Natural killer cell treated with Interleukin-12 subunit alpha and Interleukin-12 subunit beta and Interleukin-15 and Interleukin-18, amount 100 ng/mL, for 72 hours (primary cell): ENCODE results near the gene MIOS. TPM values are rescaled to one million over a fixed set of nuclear protein-coding genes. Genes with fewer than 3 reads are reported as not detected.

Experiments used
- ATAC-seq, 2 donors: fragments of 150-1000 bp; cut with Tn5 transposase in 1 of 2; sonication (Bioruptor Pico), chemical (Tn5 transposase) in 1 of 2; 2 replicates each; pipeline ENCODE4 v1.10.0; 2021
- DNase-seq: peaks from one replicate; pipeline ENCODE4 v3.0.0; 2022; ENCODE audit warnings: low spot score
- H3K27ac Mint-ChIP-seq, 2 donors: 1 replicate in 1 of 2; 2 replicates in 1 of 2; pipeline ENCODE4 v1.8.0; 2022; ENCODE audit warnings: mixed read lengths in 2 of 2, mild to moderate bottlenecking in 1 of 2, moderate library complexity in 1 of 2
- H3K27me3 Mint-ChIP-seq, 2 donors: 1 replicate in 1 of 2; 2 replicates in 1 of 2; pipeline ENCODE4 v1.8.0; 2022; ENCODE audit warnings: mixed read lengths in 2 of 2
- H3K36me3 Mint-ChIP-seq: one replicate; pipeline ENCODE4 v1.8.0; 2022; ENCODE audit warnings: mixed read lengths
- H3K4me1 Mint-ChIP-seq, 2 donors: 1 replicate in 1 of 2; 2 replicates in 1 of 2; pipeline ENCODE4 v1.8.0; 2022; ENCODE audit warnings: low read depth in 2 of 2, mixed read lengths in 2 of 2, mild to moderate bottlenecking in 1 of 2
- H3K4me3 Mint-ChIP-seq: one replicate; pipeline ENCODE4 v1.8.0; 2022; ENCODE audit warnings: mixed read lengths
- H3K9me3 Mint-ChIP-seq: 2 replicates; pipeline ENCODE4 v1.8.0; 2022; ENCODE audit warnings: mixed read lengths
- total RNA-seq, 2 donors: library from RNA; stranded (reverse); gene quantifications; one replicate each; pipeline ENCODE4 v1.2.3, GENCODE V29; 2022

Gene MIOS
- 10 to 100 TPM; 22.0 to 33.8 TPM for total RNA-seq

DNA sequence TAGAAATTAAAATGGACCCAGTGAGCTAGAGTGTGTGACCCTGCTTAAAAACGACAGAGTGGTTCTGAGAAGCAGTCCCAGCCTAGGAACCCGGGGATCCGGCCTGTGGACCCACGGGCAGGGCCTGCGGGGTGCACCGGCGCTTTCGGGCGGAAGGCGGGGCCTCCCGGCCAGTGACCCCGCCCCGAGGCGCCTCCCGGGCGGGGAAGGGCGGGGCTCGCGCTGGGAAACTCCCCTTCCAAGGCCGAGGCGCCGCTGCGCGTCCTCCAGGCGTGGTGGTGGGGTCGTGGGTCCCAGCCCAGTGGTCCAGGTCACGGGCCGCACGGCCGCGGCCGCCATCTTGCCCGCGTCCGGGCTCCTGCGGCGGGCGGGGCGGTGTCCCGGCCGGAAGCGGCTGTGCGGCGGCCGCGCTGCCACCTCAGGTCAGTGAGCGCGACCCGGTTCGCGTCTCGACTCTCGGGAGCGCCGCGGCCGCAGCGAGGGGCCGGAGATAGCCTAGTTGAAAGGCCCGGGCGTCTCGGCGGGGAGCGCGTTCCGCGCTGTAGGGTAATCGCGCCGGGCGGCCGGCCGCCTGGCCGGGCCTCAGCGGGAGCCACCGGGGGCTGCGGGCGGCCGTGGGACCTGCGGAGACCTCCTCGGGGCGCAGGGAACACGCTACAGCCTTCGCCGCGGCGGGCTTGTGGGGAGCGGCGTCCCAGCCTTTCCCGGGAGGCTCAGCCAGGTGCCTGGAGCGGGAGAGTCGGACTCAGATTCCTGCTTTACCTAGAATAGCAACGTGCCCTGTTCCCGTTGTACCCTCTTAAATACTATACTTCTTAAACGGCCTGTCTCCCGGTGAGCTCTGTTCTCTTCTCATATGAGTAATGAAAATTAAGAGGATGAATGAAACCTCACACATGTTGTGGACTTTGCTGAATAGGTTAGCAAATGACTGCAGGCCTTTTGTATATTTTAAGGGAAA is at the start of gene MIOS:
Gene MIOS, plus strand, starts transcription at position 234 of the 961 bp plus-strand sequence. CDS start 5,592 bp downstream, outside the sequence.
- H3K27me3 Mint-ChIP-seq: no peaks in the 10 kb centered on the region
- H3K9me3 Mint-ChIP-seq: no peaks in the 10 kb centered on the region
- peak within 1 kb of the TSS; percentile 75 for H3K27ac Mint-ChIP-seq
- DNase-seq (peak; percentile 90), ATAC-seq (peak; percentile 94 to 95)
- peaks cover 27 to 34% of the 10 kb centered on the region in 2 donors for H3K4me1 Mint-ChIP-seq
- H3K36me3 Mint-ChIP-seq: peaks cover 11% of the 10 kb centered on the region
- peak within 1 kb of the TSS; percentile 88 for H3K4me3 Mint-ChIP-seq

DNA sequence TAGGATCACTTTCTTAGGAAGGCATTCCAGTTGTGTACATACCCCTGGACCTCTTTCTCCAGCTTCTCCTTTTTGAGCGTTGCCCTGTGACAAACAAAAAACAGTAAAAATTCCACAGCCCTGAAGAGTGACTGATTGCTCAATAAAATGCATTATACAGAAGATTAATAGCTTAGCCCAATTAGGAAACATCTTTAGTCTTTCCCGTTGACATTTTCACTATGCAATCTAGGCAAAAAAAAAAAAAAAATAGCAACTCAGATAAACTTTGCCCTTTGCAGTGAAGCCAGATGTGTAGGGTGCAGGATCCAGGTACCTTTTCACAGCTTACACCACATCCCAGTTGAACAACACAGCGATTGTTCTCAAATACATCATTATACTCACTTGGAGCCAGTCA is 48.9 kb upstream of the MIOS start:
- DNase-seq (no peak), ATAC-seq (no peak)
- Mint-ChIP-seq H3K36me3 (no peaks in the 10 kb centered on the region), H3K27me3 (peaks cover 4% of the 10 kb centered on the region in 2 donors), H3K27ac (no peak overlapping the region), H3K9me3 (no peaks in the 10 kb centered on the region), H3K4me1 (no peaks in the 10 kb centered on the region), H3K4me3 (no peak overlapping the region)

DNA sequence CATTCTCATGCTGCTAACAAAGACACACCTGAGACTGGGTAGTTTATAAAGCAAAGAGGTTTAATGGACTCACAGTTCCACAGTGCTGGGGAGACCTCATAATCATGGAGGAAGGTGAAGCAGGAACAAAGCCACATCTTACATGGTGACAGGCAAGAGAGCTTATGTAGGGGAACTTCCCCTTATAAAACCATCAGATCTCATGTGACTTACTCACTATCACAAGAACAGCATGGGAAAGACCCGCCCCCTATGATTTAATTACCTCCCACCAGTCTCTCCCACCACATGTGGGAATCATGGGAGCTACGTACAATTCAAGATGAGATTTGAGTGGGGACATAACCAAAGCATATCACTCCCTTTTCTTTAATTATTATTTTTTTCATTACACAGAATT is 47.6 kb upstream of the MIOS start:
- H3K4me3 Mint-ChIP-seq: no peak overlapping the region
- H3K4me1 Mint-ChIP-seq: no peaks in the 10 kb centered on the region
- DNase-seq: no peak
- ATAC-seq: no peak
- peaks cover 4% of the 10 kb centered on the region in 2 donors for H3K27me3 Mint-ChIP-seq
- no peak overlapping the region for H3K27ac Mint-ChIP-seq
- H3K9me3 Mint-ChIP-seq: no peaks in the 10 kb centered on the region
- no peaks in the 10 kb centered on the region for H3K36me3 Mint-ChIP-seq

DNA sequence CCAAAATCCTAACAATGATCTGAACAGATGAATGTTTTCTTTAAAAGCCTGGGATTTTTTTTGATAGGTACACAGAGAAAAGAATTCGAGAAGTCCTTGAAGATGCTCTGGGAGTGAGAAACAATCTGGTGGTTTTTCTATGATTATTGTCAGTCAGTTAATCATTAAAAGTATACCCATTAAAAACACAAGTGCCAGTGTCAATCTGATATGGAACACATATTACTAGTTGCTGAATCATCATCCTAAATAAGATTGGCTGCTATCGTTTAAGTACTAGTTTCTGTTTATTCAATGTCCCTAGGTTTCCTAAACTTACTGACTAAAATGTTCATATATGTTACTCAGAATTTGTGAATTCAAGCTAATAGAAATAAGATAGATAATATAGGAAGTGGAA is 47.2 kb upstream of the MIOS start:
- Mint-ChIP-seq H3K9me3 (no peaks in the 10 kb centered on the region), H3K27me3 (peaks cover 3 to 4% of the 10 kb centered on the region in 2 donors), H3K27ac (no peak overlapping the region), H3K4me1 (no peaks in the 10 kb centered on the region), H3K36me3 (no peaks in the 10 kb centered on the region), H3K4me3 (no peak overlapping the region)
- no peak for ATAC-seq
- no peak for DNase-seq

DNA sequence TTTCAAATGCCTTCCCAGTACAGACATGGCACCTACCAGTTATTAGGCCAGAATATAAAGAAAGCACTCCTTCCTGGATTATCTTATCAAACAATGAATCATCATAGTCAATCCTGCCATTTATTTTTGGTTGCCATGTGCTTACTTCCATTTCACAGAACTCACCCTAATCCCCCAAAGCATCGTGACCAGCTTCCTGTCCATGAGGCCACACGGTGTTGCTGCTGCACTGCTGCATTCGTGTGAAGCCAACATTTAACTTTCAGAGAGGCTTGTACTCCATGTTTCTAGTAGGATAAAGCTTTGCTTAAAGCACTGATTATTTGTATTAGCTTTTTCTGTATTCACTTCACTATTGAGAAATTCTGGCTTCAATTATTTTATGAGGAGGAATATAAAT is 45.4 kb upstream of the MIOS start:
- Mint-ChIP-seq H3K27me3 (peaks cover 3 to 4% of the 10 kb centered on the region in 2 donors), H3K27ac (no peak overlapping the region), H3K9me3 (no peaks in the 10 kb centered on the region), H3K4me3 (no peak overlapping the region), H3K36me3 (no peaks in the 10 kb centered on the region), H3K4me1 (no peaks in the 10 kb centered on the region)
- ATAC-seq: no peak
- no peak for DNase-seq

DNA sequence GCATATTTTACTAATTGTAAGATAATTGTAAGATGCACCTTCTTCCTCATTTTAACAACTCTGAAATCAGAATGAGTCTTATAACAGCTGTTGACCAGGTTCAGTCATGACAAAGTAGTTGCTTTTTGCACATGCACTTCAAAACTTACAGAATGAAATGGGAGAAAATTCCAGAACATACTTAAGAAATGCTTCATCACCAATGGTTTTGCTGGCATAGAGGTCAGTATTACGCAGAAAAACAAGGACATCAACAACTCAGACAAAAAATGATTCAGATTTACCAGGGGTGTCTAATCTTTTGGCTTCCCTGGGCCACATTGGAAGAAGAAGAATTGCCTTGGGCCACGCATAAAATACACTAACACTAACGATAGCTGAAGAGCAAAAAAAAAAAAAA is 44.3 kb upstream of the MIOS start:
- H3K9me3 Mint-ChIP-seq: no peaks in the 10 kb centered on the region

DNA sequence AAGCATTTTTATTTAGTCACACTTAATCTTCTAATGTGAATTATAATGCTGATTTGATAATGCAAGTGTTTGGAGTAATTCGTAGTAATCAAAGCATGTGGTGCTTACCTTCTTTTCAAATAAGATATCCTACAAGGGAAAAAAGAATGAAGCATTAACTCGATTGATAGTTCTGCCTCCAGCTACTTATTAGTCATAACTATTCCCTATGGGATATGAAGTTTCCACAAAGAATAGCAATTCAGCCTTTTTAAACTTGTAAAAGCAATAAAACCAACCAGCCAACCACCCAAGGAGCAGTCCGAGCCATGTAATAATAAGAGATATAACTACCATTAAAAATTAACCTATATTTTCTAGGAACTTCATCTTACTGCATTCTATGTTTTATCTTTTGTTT is 42.6 kb upstream of the MIOS start:
- no peak for DNase-seq
- H3K36me3 Mint-ChIP-seq: no peaks in the 10 kb centered on the region
- H3K27me3 Mint-ChIP-seq: peaks cover 3 to 11% of the 10 kb centered on the region in 2 donors
- H3K4me1 Mint-ChIP-seq: no peaks in the 10 kb centered on the region
- no peak overlapping the region for H3K27ac Mint-ChIP-seq
- H3K4me3 Mint-ChIP-seq: no peak overlapping the region
- H3K9me3 Mint-ChIP-seq: no peaks in the 10 kb centered on the region
- no peak for ATAC-seq

More for the DNA sequence above, 44.3 kb upstream of the MIOS start:
- no peak overlapping the region for H3K27ac Mint-ChIP-seq
- H3K27me3 Mint-ChIP-seq: peaks cover 3 to 10% of the 10 kb centered on the region in 2 donors
- H3K4me1 Mint-ChIP-seq: no peaks in the 10 kb centered on the region
- H3K4me3 Mint-ChIP-seq: no peak overlapping the region
- H3K36me3 Mint-ChIP-seq: no peaks in the 10 kb centered on the region
- ATAC-seq (no peak), DNase-seq (no peak)

DNA sequence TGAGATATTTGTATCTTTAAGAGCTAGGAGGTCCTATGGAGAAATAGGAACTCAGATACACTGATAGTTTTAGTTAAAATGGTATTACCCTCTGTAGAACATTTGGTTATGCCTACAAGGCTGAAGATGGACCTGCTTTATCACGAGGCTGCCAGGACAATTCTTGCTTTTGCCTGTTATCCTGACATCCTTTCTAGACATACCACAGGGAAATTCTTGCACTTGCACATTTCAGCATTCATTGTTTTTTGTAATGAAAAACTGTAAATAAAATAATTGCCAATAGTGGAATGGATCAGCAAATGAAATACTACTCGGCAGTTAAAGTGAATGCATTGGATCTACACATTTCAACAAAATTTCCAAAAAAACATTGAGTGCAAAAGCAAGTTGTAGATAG is 40.7 kb upstream of the MIOS start:
- H3K36me3 Mint-ChIP-seq: no peaks in the 10 kb centered on the region
- H3K4me1 Mint-ChIP-seq: no peaks in the 10 kb centered on the region
- H3K27me3 Mint-ChIP-seq: peaks cover 3 to 11% of the 10 kb centered on the region in 2 donors
- H3K4me3 Mint-ChIP-seq: no peak overlapping the region
- no peak overlapping the region for H3K27ac Mint-ChIP-seq
- DNase-seq: no peak
- H3K9me3 Mint-ChIP-seq: no peaks in the 10 kb centered on the region
- no peak for ATAC-seq

DNA sequence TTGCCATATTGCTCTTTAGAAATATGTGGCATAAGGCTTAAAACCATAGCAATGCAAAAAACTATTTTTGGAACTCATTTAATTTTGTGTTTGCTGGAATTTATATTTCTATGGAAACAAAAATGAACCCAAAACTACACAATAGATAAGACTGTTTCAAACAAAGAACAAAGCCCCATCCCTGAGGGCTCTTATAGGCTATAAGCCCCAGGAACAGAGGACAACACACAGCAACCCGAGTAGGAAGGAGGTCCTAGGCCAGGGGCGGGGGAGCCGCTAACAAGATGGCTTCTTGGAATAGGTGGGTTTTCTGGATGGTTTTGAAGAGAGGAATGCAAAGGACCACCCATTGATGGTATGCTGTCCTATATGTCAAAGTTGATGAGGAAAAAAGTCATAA is 39.6 kb upstream of the MIOS start:
- ATAC-seq (no peak), DNase-seq (no peak)
- Mint-ChIP-seq H3K4me1 (no peaks in the 10 kb centered on the region), H3K36me3 (no peaks in the 10 kb centered on the region), H3K27ac (no peak overlapping the region), H3K9me3 (no peaks in the 10 kb centered on the region), H3K4me3 (no peak overlapping the region), H3K27me3 (peaks cover 4 to 11% of the 10 kb centered on the region in 2 donors)

DNA sequence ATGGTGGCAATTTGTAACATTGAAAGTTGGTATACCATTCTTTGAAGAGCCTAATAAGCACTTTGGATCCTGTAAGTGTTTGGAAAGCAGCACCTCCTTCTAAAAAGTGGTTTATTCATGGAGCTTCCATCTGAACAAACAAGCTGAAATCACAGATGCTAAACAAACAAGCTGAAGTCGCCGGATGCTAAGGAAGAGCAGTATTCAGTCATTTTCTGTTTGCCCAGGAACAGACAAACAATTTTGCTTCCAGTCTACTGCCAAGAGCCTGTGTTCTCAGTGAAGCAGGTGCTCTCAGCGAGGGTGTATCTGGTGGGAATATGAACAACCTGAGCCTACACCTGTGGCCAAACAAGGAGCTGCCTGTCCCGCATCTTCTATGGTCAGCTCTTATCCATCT is 37.4 kb upstream of the MIOS start:
- Mint-ChIP-seq H3K4me3 (no peak overlapping the region), H3K4me1 (no peaks in the 10 kb centered on the region), H3K36me3 (no peaks in the 10 kb centered on the region), H3K27me3 (peaks cover 7 to 17% of the 10 kb centered on the region in 2 donors), H3K9me3 (no peaks in the 10 kb centered on the region), H3K27ac (no peak overlapping the region)
- DNase-seq (no peak), ATAC-seq (no peak)

DNA sequence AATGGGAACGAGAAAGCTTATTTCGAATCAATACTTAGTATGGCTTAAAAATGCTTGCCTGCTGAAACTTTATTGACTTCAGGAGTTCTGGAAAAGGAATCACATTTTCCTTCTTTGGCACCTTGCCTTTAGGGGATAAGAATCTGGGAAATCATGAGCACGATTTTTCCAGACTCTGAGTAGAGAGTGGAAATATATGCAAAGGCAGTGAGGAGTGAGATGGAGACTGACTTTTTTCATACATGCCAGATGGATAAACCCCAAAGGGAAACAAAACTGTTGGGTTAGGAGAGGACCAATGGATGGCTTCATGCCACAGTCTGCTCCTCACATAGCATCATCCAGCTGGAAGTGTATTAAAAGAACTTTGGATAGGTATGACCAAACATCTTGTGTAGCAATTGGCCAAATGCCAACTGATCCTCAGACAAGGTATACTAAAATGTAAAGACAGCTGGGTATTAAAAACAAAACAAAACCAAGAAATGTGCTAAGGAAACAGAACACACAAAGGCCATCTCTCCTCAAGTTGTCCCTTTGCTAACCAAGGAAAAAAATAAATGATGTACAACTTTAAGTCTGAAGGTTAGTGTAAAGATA is 32.8 kb upstream of the MIOS start:
- Mint-ChIP-seq H3K27ac (no peak overlapping the region), H3K4me1 (no peaks in the 10 kb centered on the region), H3K27me3 (peaks cover 6 to 13% of the 10 kb centered on the region in 2 donors), H3K9me3 (no peaks in the 10 kb centered on the region), H3K4me3 (no peak overlapping the region), H3K36me3 (no peaks in the 10 kb centered on the region)
- no peak for ATAC-seq
- DNase-seq: no peak

DNA sequence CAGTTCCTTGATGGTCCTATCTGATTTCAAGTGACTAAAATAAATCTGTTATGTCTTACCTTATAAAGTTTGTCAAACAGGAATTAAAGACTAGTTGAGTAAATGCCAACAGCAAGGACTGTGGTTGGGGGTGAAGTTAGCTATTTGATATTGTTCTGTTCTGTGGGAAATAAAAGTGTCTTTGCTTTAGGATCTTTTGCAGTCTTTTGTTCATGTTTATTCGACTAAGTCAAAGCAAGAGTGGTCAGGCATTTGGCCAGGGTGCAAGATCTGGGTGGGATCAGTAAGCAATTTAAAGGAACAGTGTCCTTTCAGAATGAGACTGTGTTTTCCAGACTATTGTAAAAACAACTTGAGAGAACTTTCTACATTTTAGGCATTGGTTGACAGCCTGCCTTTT is 31.0 kb upstream of the MIOS start, which contains the start of gene COL28A1:
Gene COL28A1, minus strand, starts transcription at position 183 of the 400 bp plus-strand sequence. CDS start 2,998 bp downstream, outside the sequence.
- no peak within 1 kb of the TSS for H3K27ac Mint-ChIP-seq
- no peaks in the 10 kb centered on the region for H3K36me3 Mint-ChIP-seq
- no peaks in the 10 kb centered on the region for H3K9me3 Mint-ChIP-seq
- no peak within 1 kb of the TSS for H3K4me3 Mint-ChIP-seq
- DNase-seq (no peak), ATAC-seq (no peak)
- H3K27me3 Mint-ChIP-seq: peaks cover 6 to 13% of the 10 kb centered on the region in 2 donors
- no peaks in the 10 kb centered on the region for H3K4me1 Mint-ChIP-seq

DNA sequence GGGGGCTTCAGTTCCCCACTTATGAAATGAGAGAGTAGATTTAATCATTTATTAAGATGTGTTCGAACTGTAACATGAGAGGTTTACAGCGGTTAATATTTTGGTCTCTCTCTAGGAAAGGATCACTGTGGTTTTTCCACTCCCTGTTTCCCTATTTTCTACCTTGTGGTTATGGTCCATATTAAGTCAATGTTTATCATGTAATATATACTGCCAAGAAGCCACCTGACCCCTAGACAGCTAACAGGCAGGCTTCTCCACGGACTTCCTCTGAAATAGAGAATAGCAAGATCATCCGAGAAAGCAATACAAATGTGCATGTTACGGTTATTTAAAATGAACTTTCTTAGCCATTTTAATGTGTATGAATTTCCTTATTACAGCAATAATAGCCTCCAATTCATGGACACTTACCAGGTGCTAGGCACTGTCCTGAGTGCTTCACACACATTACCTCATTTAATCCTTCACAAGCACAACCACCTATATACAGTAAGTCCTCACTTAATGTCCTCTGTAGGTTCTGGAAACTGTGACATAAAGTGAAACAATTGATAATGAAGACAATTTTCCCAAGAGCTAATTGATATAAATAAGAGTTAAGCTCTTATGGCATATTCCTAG is 30.2 kb upstream of the MIOS start:
- H3K4me1 Mint-ChIP-seq: peaks cover 0 to 2% of the 10 kb centered on the region in 2 donors
- no peak overlapping the region for H3K4me3 Mint-ChIP-seq
- no peaks in the 10 kb centered on the region for H3K36me3 Mint-ChIP-seq
- no peak overlapping the region for H3K27ac Mint-ChIP-seq
- ATAC-seq: no peak
- H3K27me3 Mint-ChIP-seq: peaks cover 6 to 13% of the 10 kb centered on the region in 2 donors
- H3K9me3 Mint-ChIP-seq: no peaks in the 10 kb centered on the region
- no peak for DNase-seq

DNA sequence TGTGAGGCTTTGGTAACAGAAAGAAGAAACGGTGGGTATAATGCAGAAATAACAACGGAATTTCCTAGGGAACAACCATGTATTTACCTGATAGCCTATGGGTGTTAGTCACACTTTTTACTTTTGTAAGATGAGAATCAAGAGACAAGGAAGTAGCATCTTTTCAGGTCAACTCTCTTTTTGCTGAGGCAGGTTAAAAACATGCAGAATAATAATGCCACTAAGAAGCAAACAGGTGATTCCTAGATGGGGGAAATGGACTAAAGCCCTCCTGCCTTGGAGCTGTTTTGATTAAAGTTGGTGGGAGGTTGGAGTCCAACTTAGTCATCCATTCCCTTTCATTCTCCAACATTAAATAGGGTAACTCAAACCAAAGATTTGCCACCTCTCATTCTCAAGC is 29.0 kb upstream of the MIOS start:
- Mint-ChIP-seq H3K27ac (no peak overlapping the region), H3K27me3 (peaks cover 6 to 12% of the 10 kb centered on the region in 2 donors), H3K9me3 (no peaks in the 10 kb centered on the region), H3K36me3 (no peaks in the 10 kb centered on the region), H3K4me1 (peaks cover 0 to 3% of the 10 kb centered on the region in 2 donors), H3K4me3 (no peak overlapping the region)
- no peak for ATAC-seq
- DNase-seq: no peak
